ENCODE results near the gene SMYD3. TPM values are rescaled to one million over a fixed set of nuclear protein-coding genes. Genes with fewer than 3 reads are reported as not detected.

SMYD3 gene
- total and polyA plus RNA-seq, 2 of the 4 experiments (the other 2 are of a cell fraction) = 26.5 to 37.6 TPM

- Histone ChIP-seq H3K4me2 (ENCODE audit: low read depth, low read length) (no peak overlapping the region), H3K4me3 (ENCODE audit: insufficient read depth, low read depth, low read length) (no peak overlapping the region), H3K27ac (ENCODE audit: insufficient read depth, low read length) (no peak overlapping the region), H3K14ac (replicated peaks; ENCODE audit: low read depth, low read length) (no peak overlapping the region), H3K9me3 (ENCODE audit: control insufficient read depth, insufficient read depth, low read length) (no peaks in the 10 kb centered on the region), H3K4ac (ENCODE audit: low read depth, low read length) (no peak overlapping the region), H3K36me3 (ENCODE audit: control insufficient read depth, insufficient read depth, low read length) (no peaks in the 10 kb centered on the region), H2BK15ac (ENCODE audit: low read depth, low read length) (no peak overlapping the region), H3K56ac (ENCODE audit: extremely low read depth, insufficient read depth, low read length) (no peak overlapping the region), H3K18ac (ENCODE audit: low read depth, low read length) (no peak overlapping the region), H4K91ac (ENCODE audit: insufficient read depth, low read depth, low read length) (no peak overlapping the region), H2AFZ (replicated peaks; ENCODE audit: low read length, poor library complexity) (no peak overlapping the region), H3K23ac (ENCODE audit: low read depth, low read length) (no peak overlapping the region), H3K27me3 (ENCODE audit: control insufficient read depth, insufficient read depth, low read length) (no peaks in the 10 kb centered on the region), H3K9me1 (ENCODE audit: insufficient read depth, low read length) (peaks cover 8% of the 10 kb centered on the region), H3K79me1 (ENCODE audit: low read depth in 1 of 2, low read length in 2 of 2) (0 out of 4 replicates have a peak, but pooled peaks cover 0 to 4% of the 10 kb centered on the region in 2 experiments), H4K5ac (ENCODE audit: low read depth, low read length) (no peak overlapping the region), H4K8ac (ENCODE audit: low read depth in 2 of 2, low read length in 2 of 2) (no peak overlapping the region), H3K9ac (ENCODE audit: low read depth, low read length) (no peak overlapping the region), H2AK5ac (ENCODE audit: low read depth, low read length) (no peak overlapping the region; the same call in 1 of the 2 replicates), H2BK20ac (ENCODE audit: low read depth, low read length) (no peak overlapping the region), H2AK9ac (replicated peaks; ENCODE audit: low read depth, low read length, poor library complexity) (no peak overlapping the region), H2BK120ac (ENCODE audit: low read depth, low read length) (no peak overlapping the region), H2BK5ac (ENCODE audit: low read depth, low read length, poor library complexity, severe bottlenecking) (no peak overlapping the region), H3K4me1 (ENCODE audit: control insufficient read depth, insufficient read depth, low read length) (0 out of 2 replicates have a peak, but pooled peaks cover 3% of the 10 kb centered on the region), H4K20me1 (ENCODE audit: insufficient read depth, low read length) (no peaks in the 10 kb centered on the region)
- in situ Hi-C loops (cut with MboI; ENCODE audit: low sequenced_read_pairs) (no loop called here), dilution Hi-C loops (cut with HindIII; ENCODE audit: low sequenced_read_pairs, unreplicated experiment) (no loop called here), intact Hi-C loops (cut with micrococcal nuclease) (no loop called here)
- peak; percentile 50 for DNase-seq
- no CpG with 5 or more reads among the region's 3 CpGs for WGBS, 2 experiments (ENCODE audit: extremely low coverage in 2 of 2, insufficient read length in 1 of 2)
- CTCF ChIA-PET = no interaction called here
- TF ChIP-seq CHD1 (IDR thresholded peaks at IDR 0.05; ENCODE audit: low read depth, low read length) = no peak
- TF ChIP-seq FOS (IDR thresholded peaks at IDR 0.05; ENCODE audit: low read depth, low read length) = no peak
- no peak for TF ChIP-seq BHLHE40 (IDR thresholded peaks at IDR 0.05; ENCODE audit: low read depth, low read length)
- no peak for TF ChIP-seq ELK1 (IDR thresholded peaks at IDR 0.05; ENCODE audit: borderline replicate concordance, low read depth, low read length)
- TF ChIP-seq NFE2L2 (IDR thresholded peaks at IDR 0.05; ENCODE audit: low read depth, low read length) = no peak
- BruUV-seq (replicated peaks) = no TSS peak
- ATAC-seq (ENCODE audit: low read depth) = no peak
- POLR2A ChIA-PET (ENCODE audit: unreplicated experiment) = no interaction called here
Measured at GRCh38 chr1:246153796-246154212, 353.3 kb downstream of the SMYD3 start.
